Endothelial cell (in vitro differentiated cells): ENCODE data around the gene GCNA. TPM values are rescaled to one million over a fixed set of nuclear protein-coding genes. Genes with fewer than 3 reads are reported as not detected.

ENCODE experiments used
- DNase-seq: peaks from one replicate; pipeline ENCODE4 v3.0.0; 2021; ENCODE audit warnings: low spot score
- H3K27ac Mint-ChIP-seq: one replicate; pipeline ENCODE4 v1.8.0; 2021; ENCODE audit warnings: mixed read lengths, inconsistent platforms; ENCODE audit not compliant: unreplicated experiment
- H3K27me3 Mint-ChIP-seq: one replicate; pipeline ENCODE4 v1.8.0; 2021; ENCODE audit warnings: mild to moderate bottlenecking, moderate library complexity, mixed read lengths, inconsistent platforms; ENCODE audit not compliant: unreplicated experiment
- H3K36me3 Mint-ChIP-seq: one replicate; pipeline ENCODE4 v1.8.0; 2021; ENCODE audit warnings: mild to moderate bottlenecking, low read depth, mixed read lengths, inconsistent platforms; ENCODE audit not compliant: unreplicated experiment
- H3K4me1 Mint-ChIP-seq: one replicate; pipeline ENCODE4 v1.8.0; 2021; ENCODE audit warnings: mild to moderate bottlenecking, mixed read lengths, inconsistent platforms; ENCODE audit not compliant: unreplicated experiment
- H3K4me3 Mint-ChIP-seq: one replicate; pipeline ENCODE4 v1.8.0; 2021; ENCODE audit warnings: mild to moderate bottlenecking, mixed read lengths, inconsistent platforms; ENCODE audit not compliant: unreplicated experiment
- H3K9me3 Mint-ChIP-seq: one replicate; pipeline ENCODE4 v1.8.0; 2021; ENCODE audit warnings: mixed read lengths, inconsistent platforms; ENCODE audit not compliant: unreplicated experiment
- CTCF ChIP-seq: fragments of 200-600 bp; sonication (generic); IDR thresholded peaks from one replicate; pipeline ENCODE4 v1.5.0; 2021; ENCODE audit warnings: antibody characterized with exemption; ENCODE audit not compliant: unreplicated experiment
- total RNA-seq: library from RNA; stranded (reverse); fragmentation: NEBNext Ultra II Directional; extraction: Animal tissue kit (Norgen Biotek cat#: 25700); gene quantifications from one replicate; pipeline ENCODE4 v1.2.1, GENCODE V29; 2021; ENCODE audit not compliant: unreplicated experiment

The GCNA gene
- total RNA-seq, 1 donor from 2014 or later: 3.0 TPM

GRCh38 chrX:71546879-71547278 is 31.4 kb upstream of the GCNA start:
- no peak for DNase-seq
- no peaks in the 10 kb centered on the region for H3K27me3 Mint-ChIP-seq
- peaks cover 7% of the 10 kb centered on the region for H3K36me3 Mint-ChIP-seq
- no peak overlapping the region for H3K4me3 Mint-ChIP-seq
- peaks cover 25% of the 10 kb centered on the region for H3K4me1 Mint-ChIP-seq
- no peak overlapping the region for H3K27ac Mint-ChIP-seq
- TF ChIP-seq CTCF: no peak
- no peaks in the 10 kb centered on the region for H3K9me3 Mint-ChIP-seq

GRCh38 chrX:71547339-71547738 is 30.9 kb upstream of the GCNA start:
- H3K27me3 Mint-ChIP-seq: no peaks in the 10 kb centered on the region
- no peak overlapping the region for H3K27ac Mint-ChIP-seq
- TF ChIP-seq CTCF: no peak
- H3K9me3 Mint-ChIP-seq: no peaks in the 10 kb centered on the region
- DNase-seq: no peak
- H3K4me1 Mint-ChIP-seq: peaks cover 22% of the 10 kb centered on the region
- H3K36me3 Mint-ChIP-seq: peaks cover 7% of the 10 kb centered on the region
- H3K4me3 Mint-ChIP-seq: no peak overlapping the region

GRCh38 chrX:71549986-71550385 is 28.3 kb upstream of the GCNA start:
- H3K27me3 Mint-ChIP-seq: no peaks in the 10 kb centered on the region
- H3K36me3 Mint-ChIP-seq: peaks cover 11% of the 10 kb centered on the region
- H3K27ac Mint-ChIP-seq: no peak overlapping the region
- no peak for TF ChIP-seq CTCF
- DNase-seq: no peak
- no peak overlapping the region for H3K4me3 Mint-ChIP-seq
- peaks cover 5% of the 10 kb centered on the region for H3K4me1 Mint-ChIP-seq
- no peaks in the 10 kb centered on the region for H3K9me3 Mint-ChIP-seq

GRCh38 chrX:71550578-71550977 is 27.7 kb upstream of the GCNA start:
- no peak for DNase-seq
- H3K27ac Mint-ChIP-seq: no peak overlapping the region
- H3K9me3 Mint-ChIP-seq: no peaks in the 10 kb centered on the region

GRCh38 chrX:71556036-71556435 is 22.2 kb upstream of the GCNA start:
- Mint-ChIP-seq H3K27ac (no peak overlapping the region), H3K4me3 (peak overlapping the region; percentile 47), H3K4me1 (no peaks in the 10 kb centered on the region), H3K27me3 (no peaks in the 10 kb centered on the region), H3K36me3 (peaks cover 12% of the 10 kb centered on the region), H3K9me3 (no peaks in the 10 kb centered on the region)
- TF ChIP-seq CTCF: no peak
- no peak for DNase-seq

More at GRCh38 chrX:71550578-71550977, 27.7 kb upstream of the GCNA start:
- no peak for TF ChIP-seq CTCF
- H3K4me1 Mint-ChIP-seq: peaks cover 3% of the 10 kb centered on the region
- H3K4me3 Mint-ChIP-seq: no peak overlapping the region
- H3K27me3 Mint-ChIP-seq: no peaks in the 10 kb centered on the region
- H3K36me3 Mint-ChIP-seq: peaks cover 11% of the 10 kb centered on the region
